K562 (cell line): ENCODE measurements around the gene PLOD1. TPM values are rescaled to one million over a fixed set of nuclear protein-coding genes. Genes with fewer than 3 reads are reported as not detected.

Source experiments
- ATAC-seq: fragments of 200-7000 bp; cut with Tn5 transposase; 3 replicates; pipeline ENCODE4 v1.9.1; 2020; ENCODE audit warnings: moderate library complexity
- BruUV-seq: library from RNA; stranded (reverse); fragments of 400-500 nt; replicated peaks from 2 replicates; lab custom pipeline; 2021; lab: Mats Ljungman, UMichigan
- CTCF ChIA-PET: fragments of 300-600 bp; formaldehyde crosslinking; extraction: SDS; loops from one replicate; lab custom pipeline; 2021; ENCODE audit warnings: low intra/inter-chr PET ratio; lab: Yijun Ruan, JAX
- POLR2A ChIA-PET: fragments of 300-600, 350-650 bp; sonication (Branson Sonifier 250); formaldehyde crosslinking; extraction: SDS; loops from one replicate; lab custom pipeline; 2021; ENCODE audit warnings: antibody characterized with exemption, inconsistent platforms; lab: Yijun Ruan, JAX
- DNase-seq, 4 experiments: peaks; one replicate each; pipeline versions ENCODE4 v3.0.0 to v3.0.0-alpha.2; 2011 to 2018; ENCODE audit warnings: low spot score in 3 of 4, mixed read lengths in 3 of 4; ENCODE audit errors: extremely low read depth in 1 of 4
- FAIRE-seq: peaks from 2 replicates; lab custom pipeline; 2011; peaks lifted over from hg19 to GRCh38; lab: Jason Lieb, UNC
- H2AFZ ChIP-seq: 2 replicates; pipeline ENCODE4 v1.6.0; 2011; ENCODE audit warnings: low read depth, low read length, control low read depth, inconsistent platforms
- H3K27ac ChIP-seq: fragments of 200-600 bp; 3 replicates; pipeline ENCODE4 v1.8.0; 2011; ENCODE audit warnings: low read depth, mild to moderate bottlenecking, control low read depth, inconsistent platforms, low read length, moderate library complexity, mixed read lengths; ENCODE audit errors: extremely low read depth
- H3K27me3 ChIP-seq, 2 experiments: fragments of 300-600 bp in 1 of 2; 2 replicates in 1 of 2; 3 replicates in 1 of 2; pipeline versions ENCODE4 v1.6.0 to v1.8.0; 2011; ENCODE audit warnings: inconsistent platforms in 2 of 2, low read length in 2 of 2, mild to moderate bottlenecking in 1 of 2, mixed read lengths in 1 of 2, moderate library complexity in 1 of 2; ENCODE audit not compliant: control insufficient read depth in 2 of 2, insufficient read depth in 2 of 2
- H3K36me3 ChIP-seq: fragments of 300-600 bp; 3 replicates; pipeline ENCODE4 v1.8.0; 2011; ENCODE audit warnings: mild to moderate bottlenecking, low read length, inconsistent platforms; ENCODE audit not compliant: control insufficient read depth, insufficient read depth
- H3K4me1 ChIP-seq, 2 experiments: fragments of 200-600 bp in 1 of 2; replicated peaks in 1 of 2; 2 replicates in 1 of 2; 3 replicates in 1 of 2; pipeline versions ENCODE4 v1.5.1 to v1.8.0; 2011; ENCODE audit warnings: inconsistent platforms in 2 of 2, low read length in 2 of 2, mild to moderate bottlenecking in 1 of 2, mixed read lengths in 1 of 2, moderate library complexity in 1 of 2; ENCODE audit not compliant: control insufficient read depth in 2 of 2, insufficient read depth in 2 of 2
- H3K4me2 ChIP-seq: 2 replicates; pipeline ENCODE4 v1.6.1; 2011; ENCODE audit warnings: low read length, control low read depth, inconsistent platforms, mixed read lengths; ENCODE audit not compliant: insufficient read depth
- H3K4me3 ChIP-seq: fragments of 200-600 bp; sonication (generic), shearing (Covaris generic); 2 replicates; pipeline ENCODE4 v1.5.1; 2016; ENCODE audit warnings: control low read depth, inconsistent platforms
- H3K79me2 ChIP-seq: fragments of 200-600 bp; 3 replicates; pipeline ENCODE4 v1.8.0; 2011; ENCODE audit warnings: low read length, inconsistent platforms; ENCODE audit not compliant: control insufficient read depth, insufficient read depth
- H3K9ac ChIP-seq, 2 experiments: 2 replicates each; pipeline versions ENCODE4 v1.6.0 to v1.6.1; 2011; ENCODE audit warnings: low read depth in 2 of 2, low read length in 2 of 2, control low read depth in 1 of 2, inconsistent platforms in 1 of 2, mild to moderate bottlenecking in 1 of 2, mixed read lengths in 1 of 2; ENCODE audit not compliant: insufficient read depth in 1 of 2
- H3K9me1 ChIP-seq: one replicate; pipeline ENCODE4 v1.6.0; 2011; ENCODE audit warnings: inconsistent platforms, mild to moderate bottlenecking, low read length, moderate library complexity; ENCODE audit not compliant: control insufficient read depth, insufficient read depth
- H3K9me3 ChIP-seq: replicated peaks from 2 replicates; pipeline ENCODE4 v1.5.1; 2011; ENCODE audit warnings: low read depth, low read length, inconsistent platforms; ENCODE audit not compliant: control insufficient read depth, insufficient read depth
- H4K20me1 ChIP-seq: replicated peaks from 2 replicates; pipeline ENCODE4 v1.6.1; 2011; ENCODE audit warnings: low read length, inconsistent platforms, mixed read lengths; ENCODE audit not compliant: control insufficient read depth, insufficient read depth
- CBFB ChIP-seq: sonication (generic); formaldehyde crosslinking; IDR thresholded peaks from 2 replicates; pipeline ENCODE4 v1.4.0; 2020; ENCODE audit warnings: mild to moderate bottlenecking, missing genetic modification reagents
- GABPA ChIP-seq: fragments of 200-800 bp; sonication (Bioruptor generic); conservative IDR thresholded peaks from 2 replicates; pipeline ENCODE4 v1.6.1; 2016; ENCODE audit warnings: low read depth, missing genetic modification characterization, missing compliant biosample characterization
- HMG20B ChIP-seq: fragments of 250-450 bp; sonication (Bioruptor Pico); IDR thresholded peaks from 2 replicates; pipeline ENCODE4 v1.5.0; 2021; ENCODE audit warnings: mild to moderate bottlenecking
- MAFF ChIP-seq: IDR thresholded peaks from 2 replicates; pipeline ENCODE4 v1.6.1; 2012; ENCODE audit warnings: low read length, improper control_type of control experiment
- MAZ ChIP-seq, 2 experiments: fragments of 450-650 bp in 1 of 2; sonication (generic) in 1 of 2; formaldehyde crosslinking; IDR thresholded peaks in 1 of 2; conservative IDR thresholded peaks in 1 of 2; 2 replicates each; pipeline versions ENCODE4 v1.4.0 to v1.5.0; 2020; ENCODE audit warnings: mild to moderate bottlenecking in 1 of 2, missing genetic modification reagents in 1 of 2
- SMARCC2 ChIP-seq: fragments of 450-650 bp; IDR thresholded peaks from 2 replicates; pipeline ENCODE4 v1.6.1; 2017; ENCODE audit warnings: antibody characterized with exemption, moderate library complexity, mild to moderate bottlenecking, low read depth
- TFAP4 ChIP-seq: sonication (generic); formaldehyde crosslinking; IDR thresholded peaks from 2 replicates; pipeline ENCODE4 v1.8.0; 2022; ENCODE audit warnings: missing genetic modification reagents, mild to moderate bottlenecking, moderate library complexity, borderline replicate concordance
- U2AF2 ChIP-seq: fragments of 200-400 bp; formaldehyde crosslinking; optimal IDR thresholded peaks from 2 replicates; pipeline ENCODE3; 2017; ENCODE audit warnings: low read depth, mild to moderate bottlenecking, low read length
- ZNF444 ChIP-seq: fragments of 250-450 bp; sonication (Bioruptor Pico); IDR thresholded peaks from 2 replicates; pipeline ENCODE4 v1.4.0; 2020; ENCODE audit warnings: mild to moderate bottlenecking, moderate library complexity
- ZNF707 ChIP-seq: fragments of 250-450 bp; sonication (Bioruptor Pico); conservative IDR thresholded peaks from 2 replicates; pipeline ENCODE4 v1.8.0; 2022; ENCODE audit warnings: inconsistent platforms, mild to moderate bottlenecking, moderate library complexity
- WGBS: fragments of 100-300 bp; shearing (Covaris generic); methylation state at CpG from one replicate; pipeline ENCODE4 v1.1.6; 2016; ENCODE audit warnings: low coverage, mixed read lengths; ENCODE audit not compliant: insufficient coverage; ENCODE audit errors: missing lambda C conversion rate; 5-methylcytosine and 5-hydroxymethylcytosine counted together
- in situ Hi-C: fragments of 300-500 bp; cut with MboI; formaldehyde crosslinking; loops from 4 replicates; pipeline ENCODE4 v1.15.0; 2018; ENCODE audit warnings: inconsistent platforms, mixed read lengths
- intact Hi-C: fragments of 100-400 bp; cut with micrococcal nuclease; formaldehyde crosslinking; loops from 2 replicates; pipeline ENCODE4 v1.14.2; 2022
- polyA plus RNA-seq, 8 experiments: library from polyadenylated mRNA; depleted of rRNA in 4 of 8; stranded (reverse) in 5 of 8; unstranded in 3 of 8; fragments of >200 nt; fragmentation: Nextera tagmentation in 2 of 8; fragmentation: Illumina TruSeq in 1 of 8; extraction: Ambion mirVana in 2 of 8; extraction: Trizol in 1 of 8; gene quantifications; 2 replicates each; pipeline versions ENCODE4 v1.2.1 to v1.2.3, GENCODE V29; 2011 to 2014; ENCODE audit warnings: inconsistent platforms in 1 of 8, missing spikeins in 1 of 8
- total RNA-seq, 7 experiments: library from RNA; depleted of rRNA in 6 of 7; stranded (reverse); fragments of >200 nt in 6 of 7; fragmentation: Illumina TruSeq in 2 of 7; extraction: Trizol in 2 of 7; gene quantifications; 2 replicates each; pipeline versions ENCODE4 v1.2.1 to v1.2.3, GENCODE V29; 2011 to 2021; ENCODE audit warnings: low replicate concordance in 1 of 7
- TF ChIP-seq, protein P1 (sequence below): fragments of 450-650 bp; IDR thresholded peaks from 2 replicates; pipeline ENCODE4 v1.6.1; 2016; ENCODE audit warnings: low read depth

The PLOD1 gene
- total and polyA plus RNA-seq, 9 of the 15 experiments (the other 6 are each of a cell fraction or from before 2014, with no cell fraction given) = 16.6 to 90.8 (median 52.7) TPM

DNA sequence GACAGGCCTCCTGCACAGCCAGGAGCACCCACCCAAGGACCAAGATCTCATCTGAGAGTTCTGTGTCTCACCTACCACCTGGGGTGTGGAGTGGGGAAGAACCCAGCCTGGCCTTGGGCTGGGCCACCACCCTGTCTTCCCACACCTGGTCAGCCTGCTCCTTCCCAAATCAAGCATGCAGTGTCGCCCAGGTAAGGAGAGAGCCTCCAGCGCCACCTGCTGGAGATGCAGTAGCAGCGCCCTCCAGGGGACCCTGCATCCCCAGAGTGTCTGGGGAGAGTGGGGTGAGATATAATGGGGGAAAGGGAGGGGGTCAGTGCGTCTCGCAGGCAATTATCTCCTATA, 40.6 kb upstream of the PLOD1 start:
- BruUV-seq = no TSS peak
- no peak for TF ChIP-seq U2AF2
- TF ChIP-seq, protein P1, sequence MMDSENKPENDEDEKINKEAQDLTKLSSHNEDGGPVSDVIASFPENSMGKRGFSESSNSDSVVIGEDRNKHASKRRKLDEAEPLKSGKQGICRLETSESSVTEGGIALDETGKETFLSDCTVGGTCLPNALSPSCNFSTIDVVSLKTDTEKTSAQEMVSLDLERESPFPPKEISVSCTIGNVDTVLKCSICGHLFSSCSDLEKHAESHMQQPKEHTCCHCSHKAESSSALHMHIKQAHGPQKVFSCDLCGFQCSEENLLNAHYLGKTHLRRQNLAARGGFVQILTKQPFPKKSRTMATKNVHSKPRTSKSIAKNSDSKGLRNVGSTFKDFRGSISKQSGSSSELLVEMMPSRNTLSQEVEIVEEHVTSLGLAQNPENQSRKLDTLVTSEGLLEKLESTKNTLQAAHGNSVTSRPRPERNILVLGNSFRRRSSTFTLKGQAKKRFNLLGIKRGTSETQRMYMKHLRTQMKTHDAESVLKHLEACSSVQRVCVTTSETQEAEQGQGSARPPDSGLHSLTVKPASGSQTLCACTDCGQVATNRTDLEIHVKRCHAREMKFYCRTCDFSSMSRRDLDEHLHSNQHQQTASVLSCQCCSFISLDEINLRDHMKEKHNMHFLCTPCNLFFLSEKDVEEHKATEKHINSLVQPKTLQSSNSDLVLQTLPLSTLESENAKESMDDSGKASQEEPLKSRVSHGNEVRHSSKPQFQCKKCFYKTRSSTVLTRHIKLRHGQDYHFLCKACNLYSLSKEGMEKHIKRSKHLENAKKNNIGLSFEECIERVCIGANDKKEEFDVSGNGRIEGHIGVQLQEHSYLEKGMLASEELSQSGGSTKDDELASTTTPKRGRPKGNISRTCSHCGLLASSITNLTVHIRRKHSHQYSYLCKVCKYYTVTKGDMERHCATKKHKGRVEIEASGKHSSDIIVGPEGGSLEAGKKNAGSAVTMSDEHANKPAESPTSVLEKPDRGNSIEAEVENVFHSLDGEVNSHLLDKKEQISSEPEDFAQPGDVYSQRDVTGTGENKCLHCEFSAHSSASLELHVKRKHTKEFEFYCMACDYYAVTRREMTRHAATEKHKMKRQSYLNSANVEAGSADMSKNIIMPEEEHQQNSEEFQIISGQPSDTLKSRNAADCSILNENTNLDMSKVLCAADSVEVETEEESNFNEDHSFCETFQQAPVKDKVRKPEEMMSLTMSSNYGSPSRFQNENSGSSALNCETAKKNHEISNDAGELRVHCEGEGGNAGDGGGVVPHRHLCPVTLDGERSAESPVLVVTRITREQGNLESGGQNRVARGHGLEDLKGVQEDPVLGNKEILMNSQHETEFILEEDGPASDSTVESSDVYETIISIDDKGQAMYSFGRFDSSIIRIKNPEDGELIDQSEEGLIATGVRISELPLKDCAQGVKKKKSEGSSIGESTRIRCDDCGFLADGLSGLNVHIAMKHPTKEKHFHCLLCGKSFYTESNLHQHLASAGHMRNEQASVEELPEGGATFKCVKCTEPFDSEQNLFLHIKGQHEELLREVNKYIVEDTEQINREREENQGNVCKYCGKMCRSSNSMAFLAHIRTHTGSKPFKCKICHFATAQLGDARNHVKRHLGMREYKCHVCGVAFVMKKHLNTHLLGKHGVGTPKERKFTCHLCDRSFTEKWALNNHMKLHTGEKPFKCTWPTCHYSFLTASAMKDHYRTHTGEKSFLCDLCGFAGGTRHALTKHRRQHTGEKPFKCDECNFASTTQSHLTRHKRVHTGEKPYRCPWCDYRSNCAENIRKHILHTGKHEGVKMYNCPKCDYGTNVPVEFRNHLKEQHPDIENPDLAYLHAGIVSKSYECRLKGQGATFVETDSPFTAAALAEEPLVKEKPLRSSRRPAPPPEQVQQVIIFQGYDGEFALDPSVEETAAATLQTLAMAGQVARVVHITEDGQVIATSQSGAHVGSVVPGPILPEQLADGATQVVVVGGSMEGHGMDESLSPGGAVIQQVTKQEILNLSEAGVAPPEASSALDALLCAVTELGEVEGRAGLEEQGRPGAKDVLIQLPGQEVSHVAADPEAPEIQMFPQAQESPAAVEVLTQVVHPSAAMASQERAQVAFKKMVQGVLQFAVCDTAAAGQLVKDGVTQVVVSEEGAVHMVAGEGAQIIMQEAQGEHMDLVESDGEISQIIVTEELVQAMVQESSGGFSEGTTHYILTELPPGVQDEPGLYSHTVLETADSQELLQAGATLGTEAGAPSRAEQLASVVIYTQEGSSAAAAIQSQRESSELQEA = no peak
- peak; percentile 43 to 64 for TF ChIP-seq MAZ (CRISPR knock-in tag; conservative IDR thresholded peaks at IDR 0.05 in 1 of 2, IDR thresholded peaks at IDR 0.05 in 1 of 2)
- TF ChIP-seq ZNF707 (CRISPR knock-in tag) = no peak
- no peak for TF ChIP-seq MAFF
- peak; percentile 34; the same call in 1 of the 2 replicates for TF ChIP-seq TFAP4 (CRISPR knock-in tag)
- TF ChIP-seq SMARCC2 = no peak
- TF ChIP-seq GABPA (tag) = no peak
- TF ChIP-seq ZNF444 (CRISPR knock-in tag) = no peak
- TF ChIP-seq CBFB = no peak
- TF ChIP-seq HMG20B (CRISPR knock-in tag) = no peak

More for the DNA sequence above, 40.6 kb upstream of the PLOD1 start:
- Histone ChIP-seq H3K4me1 (peaks cover 6 to 24% of the 10 kb centered on the region in 2 experiments; a peak in 4 of 5 replicates), H3K27me3 (peaks cover 8 to 9% of the 10 kb centered on the region in 2 experiments; a peak in 4 of 5 replicates), H3K9me1 (no peaks in the 10 kb centered on the region), H4K20me1 (no peaks in the 10 kb centered on the region), H3K9me3 (no peaks in the 10 kb centered on the region), H3K36me3 (no peaks in the 10 kb centered on the region), H2AFZ (no peak overlapping the region), H3K4me2 (no peak overlapping the region), H3K27ac (no peak overlapping the region), H3K79me2 (no peaks in the 10 kb centered on the region), H3K4me3 (no peak overlapping the region), H3K9ac (no peak overlapping the region)
- intact Hi-C loops (loop anchor here (1.0 to 2.0 kb wide), 4 partner anchors 12 to 56 kb away; no protein-coding TSS in a partner anchor), in situ Hi-C loops (no loop called here)
- FAIRE-seq = peak; percentile 88
- ChIA-PET CTCF (interaction anchor here (0.6 to 6.9 kb wide), 8 partner anchors 14 to 244 kb away, joined by 3 to 93 read pairs (median 4); no protein-coding TSS in a partner anchor), POLR2A (interaction anchor here (0.9 to 7.8 kb wide), 3 partner anchors 11 to 41 kb away, joined by 3 to 93 read pairs (median 6); no protein-coding TSS in a partner anchor)
- ATAC-seq = peak; percentile 98
- WGBS = 0% methylated on average over 5 of the region's 5 CpGs
- peak; percentile 88 to 94 (median 93) for DNase-seq
